Measurements from ENCODE around the gene SLC9A3.
"Not testable (repeated sequence)": the region's sequence is repeated elsewhere in the genome, so short reads cannot be mapped to it uniquely, and the experiment has no call there.

SLC9A3 gene

DNA sequence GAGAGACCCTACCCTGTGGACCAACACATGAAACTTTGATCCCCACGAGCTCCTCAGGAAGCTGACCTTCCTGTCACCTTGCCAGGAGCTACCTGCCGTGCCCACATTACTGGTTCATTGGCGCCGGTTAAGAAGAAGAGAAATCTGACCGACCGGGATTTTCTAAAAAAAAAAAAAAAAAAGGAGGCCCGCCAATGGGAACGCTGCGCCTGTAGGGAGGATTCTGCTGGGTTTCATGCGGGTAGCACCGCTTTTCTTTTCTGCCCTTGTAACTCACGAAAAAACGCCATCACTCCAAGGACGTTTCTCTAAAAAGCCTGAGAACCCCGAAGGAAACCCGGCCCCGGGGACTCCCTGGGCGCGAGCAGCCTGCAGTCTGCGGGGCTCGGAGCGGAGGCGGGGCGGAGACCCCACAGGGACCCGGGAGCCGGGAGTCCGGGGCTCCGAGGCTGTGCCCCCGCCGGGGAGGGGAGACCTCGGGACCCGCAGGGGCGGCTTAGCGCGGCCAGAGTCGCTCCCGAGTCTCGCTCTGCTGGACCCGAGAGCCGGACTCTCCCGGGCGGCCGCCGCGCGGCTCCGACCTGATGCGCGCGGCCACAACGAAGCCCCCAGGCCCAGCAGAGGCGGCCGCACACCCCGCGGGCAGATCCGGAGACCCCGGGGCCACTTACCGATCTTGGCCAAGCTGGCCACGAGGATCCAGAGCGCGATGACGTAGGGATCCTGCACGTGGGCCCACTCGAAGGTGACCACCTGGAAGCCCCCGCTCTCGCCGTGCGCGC, 617 bp downstream of the SLC9A3 start:
- no peak for DNase-seq

DNA sequence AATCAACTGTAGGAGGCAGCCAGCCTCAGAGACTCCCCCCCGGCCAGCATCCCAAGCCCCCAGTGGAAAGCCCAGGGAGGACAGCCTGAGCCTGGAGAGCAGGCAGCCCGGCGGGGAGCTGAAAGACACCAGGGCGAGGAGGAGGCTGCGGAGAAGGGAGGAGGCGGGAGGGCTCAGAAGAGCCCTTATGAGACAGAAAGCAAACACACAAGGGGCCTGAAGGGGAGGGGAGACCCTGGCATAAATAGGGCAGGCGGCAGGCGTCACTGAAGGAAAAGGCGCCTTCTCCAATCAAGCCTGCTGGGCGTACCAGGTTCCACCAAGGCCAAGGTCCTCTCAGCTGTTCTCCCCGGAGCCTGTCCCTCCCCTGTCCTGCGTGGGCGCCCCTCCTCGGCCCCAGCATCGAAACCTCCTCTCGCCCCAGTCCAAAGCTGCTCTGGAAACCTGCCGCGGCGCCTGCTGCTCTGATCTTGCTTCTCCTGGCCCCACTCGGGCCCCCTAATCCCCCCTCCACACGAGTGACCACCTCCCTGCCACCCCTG, 1.3 kb downstream of the SLC9A3 start:
- DNase-seq: no peak

DNA sequence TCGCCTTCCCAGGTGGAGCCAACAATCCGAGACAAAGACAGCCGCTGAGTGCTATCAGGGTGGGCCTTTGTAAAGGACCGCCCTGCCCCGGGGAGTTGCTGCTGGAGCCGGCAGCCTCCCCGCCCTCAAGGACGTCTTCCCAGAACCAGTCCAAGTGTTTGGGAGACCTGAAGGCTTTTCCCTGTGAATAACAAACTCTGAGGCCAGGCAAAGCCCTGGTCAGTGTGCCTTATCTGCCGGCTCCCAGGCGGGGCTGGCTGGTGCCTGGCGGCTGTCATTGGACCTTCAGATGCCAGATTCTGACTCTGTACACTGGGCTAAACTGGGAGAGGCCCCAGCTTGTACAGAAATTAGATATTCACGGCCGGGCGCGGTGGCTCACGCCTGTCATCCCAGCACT, 2.1 kb downstream of the SLC9A3 start:
- no peak for DNase-seq

DNA sequence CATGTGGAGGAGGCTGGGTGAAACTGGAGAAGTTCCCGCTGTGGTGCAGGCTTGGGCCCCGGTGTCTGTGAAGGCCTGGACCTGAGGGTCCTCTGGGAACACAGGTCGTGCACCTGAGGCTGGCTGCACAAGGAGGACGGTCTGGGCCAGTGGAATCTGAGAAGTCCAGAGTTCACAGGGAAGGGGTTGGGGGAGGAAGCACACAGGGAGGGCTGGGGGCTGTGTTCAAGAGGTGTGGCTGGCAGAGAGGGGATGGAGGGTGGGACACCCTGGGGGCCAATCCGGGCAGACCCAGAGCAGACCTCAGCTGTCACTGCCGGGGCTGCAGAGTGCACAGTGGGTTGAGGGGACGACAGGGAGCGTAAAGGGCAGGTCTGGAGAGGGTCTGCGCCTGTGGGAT, 2.6 kb downstream of the SLC9A3 start:
- DNase-seq: no peak

DNA sequence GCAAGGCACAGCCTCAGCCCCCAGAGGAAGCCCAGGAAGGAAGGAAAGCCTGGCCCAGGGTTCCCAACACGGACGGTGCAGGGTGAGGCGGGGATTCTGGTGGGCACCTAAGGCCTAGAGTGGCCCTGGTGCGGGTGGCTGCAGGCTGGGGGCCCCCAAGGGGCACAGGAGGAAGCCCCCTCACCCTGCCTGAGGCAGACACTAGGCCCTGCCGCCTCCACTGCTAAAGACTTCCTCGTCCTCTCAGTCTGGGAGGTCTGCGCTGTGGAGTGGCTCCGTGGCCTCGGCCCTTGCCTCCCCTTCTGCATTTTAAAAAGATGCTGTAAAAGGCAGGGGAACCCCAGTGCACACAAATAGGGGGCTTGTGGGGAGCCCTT, 3.4 kb downstream of the SLC9A3 start:
- DNase-seq: no peak

DNA sequence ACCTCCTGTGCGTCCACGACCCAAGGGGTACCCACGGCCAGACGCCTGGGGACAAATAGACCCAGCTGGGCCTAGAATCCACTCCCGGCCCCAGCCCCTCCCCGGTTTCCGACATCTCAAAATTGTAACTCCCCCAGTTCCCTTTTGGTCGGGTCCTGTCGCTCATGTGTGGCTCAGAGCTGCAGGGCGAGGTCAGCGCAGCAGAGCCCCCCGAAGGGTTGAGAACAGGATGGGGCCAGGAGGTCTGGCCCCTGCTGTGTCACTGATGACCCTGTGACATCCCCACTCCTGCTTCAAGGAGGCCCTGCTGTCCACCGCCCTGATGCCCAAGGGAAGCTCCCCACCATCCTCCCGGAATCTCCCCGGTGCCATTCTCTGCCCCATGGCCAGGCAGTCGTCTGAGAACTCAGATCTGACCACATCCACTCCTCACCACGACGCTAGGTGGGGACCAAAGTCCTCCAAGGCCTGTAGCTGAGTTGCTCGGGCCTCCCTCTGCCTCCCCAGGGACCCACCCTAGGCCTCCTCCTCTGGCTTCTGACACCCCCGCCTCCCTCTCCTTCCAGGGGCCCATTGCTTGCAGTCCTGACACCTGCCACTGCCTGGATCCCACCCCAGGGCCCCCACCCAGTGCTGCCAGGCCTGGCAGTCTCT, 3.9 kb downstream of the SLC9A3 start:
- DNase-seq: no peak

DNA sequence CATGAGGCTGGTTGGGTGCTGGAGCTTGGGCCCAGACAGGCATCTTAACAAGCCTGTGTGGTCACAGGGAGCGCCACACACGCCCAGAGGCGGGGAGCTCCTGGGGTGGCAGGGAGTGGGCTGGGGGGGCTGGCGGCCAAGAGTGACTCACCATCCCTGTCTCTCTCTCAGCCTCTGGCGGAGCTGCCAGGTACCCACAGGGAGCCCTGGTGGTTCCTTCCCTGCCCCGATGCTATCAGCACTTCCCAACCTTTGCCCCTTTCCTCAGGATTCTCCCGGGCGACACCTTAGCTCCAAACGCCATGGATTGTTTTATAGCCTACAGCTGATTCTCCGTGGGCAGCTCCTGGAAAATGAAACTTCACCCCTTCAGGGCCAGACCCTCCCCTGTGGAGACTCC, 5.5 kb downstream of the SLC9A3 start:
- DNase-seq: no peak

DNA sequence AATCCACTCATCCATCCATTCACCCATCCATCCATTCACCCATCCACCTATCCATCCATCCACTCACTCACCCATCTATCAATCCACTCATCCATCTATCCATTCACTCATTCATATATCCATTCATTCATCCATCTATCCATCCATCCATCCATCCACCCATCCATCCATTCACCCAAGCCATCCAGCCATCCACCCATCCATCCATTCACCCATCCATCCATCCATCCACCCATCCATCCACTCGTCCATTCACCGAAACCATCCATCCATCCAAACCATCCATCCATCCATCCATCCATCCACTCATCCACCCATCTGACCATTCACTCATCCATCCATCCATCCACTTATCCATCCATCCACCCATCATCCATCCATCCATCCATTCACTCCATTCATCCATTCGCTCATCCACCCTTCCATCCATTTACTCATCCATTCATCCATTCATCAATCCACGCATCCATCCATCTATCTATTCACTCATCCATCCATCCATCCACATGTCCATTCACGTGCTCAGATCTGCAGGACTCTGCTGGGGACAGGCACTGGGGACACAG, 6.6 kb downstream of the SLC9A3 start:
- DNase-seq: no peak

DNA sequence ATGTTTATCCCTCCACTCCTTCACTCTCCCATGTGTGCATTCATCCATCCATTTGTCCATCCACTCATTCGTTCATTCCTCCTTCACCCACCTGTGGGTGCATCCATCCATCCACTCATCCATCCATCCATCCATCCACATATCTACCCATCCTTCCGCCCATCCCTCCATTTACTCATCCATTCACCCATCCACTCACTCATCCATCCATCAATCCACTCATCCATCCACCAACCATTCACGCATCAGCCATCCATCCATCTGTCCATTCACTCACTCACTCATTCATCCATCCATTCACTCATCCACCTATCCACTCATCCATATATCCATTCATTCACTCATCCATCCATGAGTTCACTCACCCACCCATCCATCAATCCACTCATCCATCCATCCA, 7.3 kb downstream of the SLC9A3 start:
- no peak for DNase-seq

DNA sequence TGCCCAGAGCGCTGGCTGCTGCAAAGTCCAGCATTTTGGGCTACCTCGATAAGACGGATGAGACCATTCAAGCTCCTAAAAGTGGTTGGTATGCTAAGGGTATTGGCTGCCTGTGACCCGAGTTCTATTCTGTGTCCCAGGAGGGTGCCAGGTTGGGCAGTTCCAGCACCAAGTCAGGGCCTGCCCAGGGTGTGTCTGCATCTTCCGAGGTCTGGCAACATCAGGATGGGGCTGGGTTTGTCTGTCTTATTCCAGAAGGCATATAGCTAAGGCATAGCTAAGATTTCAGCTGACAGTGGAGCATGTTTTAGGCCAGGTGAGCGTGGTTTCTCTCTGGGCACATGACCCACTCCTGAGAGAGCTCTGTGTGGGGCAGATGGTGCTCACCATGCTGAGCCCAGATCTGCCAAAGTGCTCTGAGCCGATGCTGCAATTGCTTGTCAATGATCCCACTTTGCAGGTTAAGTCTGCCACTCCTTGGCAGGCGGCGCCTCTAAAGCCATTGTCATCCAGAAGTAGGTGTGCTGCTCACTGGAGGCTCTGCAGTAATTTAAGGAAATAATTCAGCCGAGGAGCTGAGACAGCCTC, 7.8 kb downstream of the SLC9A3 start:
- DNase-seq: no peak

DNA sequence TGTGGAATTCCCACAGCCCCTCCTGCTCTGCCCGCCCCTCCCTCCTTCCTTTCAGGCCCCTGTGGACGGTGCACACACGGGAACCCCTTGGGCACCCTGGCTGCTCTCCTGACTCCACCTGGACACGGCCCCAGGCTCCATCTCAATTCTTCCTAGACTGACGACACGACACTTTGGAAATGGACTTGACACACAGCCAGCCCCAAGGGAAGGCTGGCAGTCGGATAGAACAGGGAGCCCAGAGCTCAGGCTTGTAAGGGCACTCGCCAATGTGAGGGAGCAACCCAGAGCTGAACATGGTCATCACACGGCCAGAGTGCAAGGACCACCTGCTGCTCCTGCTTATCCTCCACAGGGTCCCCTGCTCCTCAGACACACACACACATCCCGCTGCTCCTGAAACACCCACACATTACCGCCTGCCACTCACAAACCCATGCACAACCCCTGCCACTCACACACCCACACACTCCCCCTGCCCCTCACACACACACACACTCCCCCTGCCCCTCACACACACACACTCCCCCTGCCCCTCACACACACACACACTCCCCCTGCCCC, 8.9 kb downstream of the SLC9A3 start:
- DNase-seq: no peak

DNA sequence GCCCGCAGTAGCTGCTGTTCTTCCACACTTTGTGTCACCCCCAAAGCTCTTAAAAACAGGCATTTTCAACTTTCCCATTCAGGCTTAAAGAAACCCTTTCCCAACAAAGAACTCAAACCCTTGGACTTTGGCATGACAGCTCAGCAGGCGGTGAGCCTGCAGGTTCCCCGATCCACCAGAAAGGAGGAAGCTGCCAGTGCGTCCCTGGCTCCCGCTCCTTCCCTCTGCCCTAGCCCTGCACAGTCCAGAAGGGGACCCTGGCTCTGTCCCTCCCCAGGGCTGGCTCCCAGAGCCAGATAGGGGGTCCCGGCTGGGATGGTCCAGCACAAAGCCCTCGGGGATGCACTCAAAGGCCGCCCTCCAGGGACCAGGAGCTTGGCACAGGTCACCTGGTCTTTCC, 9.6 kb downstream of the SLC9A3 start:
- no peak for DNase-seq

DNA sequence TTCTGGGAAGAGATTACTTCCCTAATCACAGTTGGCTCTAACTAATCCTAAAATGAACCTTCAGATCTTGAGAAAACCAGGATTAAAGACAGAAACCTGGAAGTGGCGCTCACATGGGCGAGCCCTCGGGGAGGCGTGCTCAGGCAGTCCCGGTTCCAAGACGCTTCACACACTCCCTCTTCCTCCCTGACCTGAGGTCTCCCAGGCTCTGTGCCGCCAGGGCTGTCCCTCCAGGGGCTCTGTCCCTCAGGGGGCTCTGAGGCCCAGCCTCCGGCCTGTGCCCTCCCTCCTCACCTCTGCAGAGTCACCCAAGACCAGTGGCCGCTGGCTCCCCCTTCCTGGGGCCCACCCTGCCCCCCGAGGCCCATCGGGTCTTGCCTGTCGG, 10.2 kb downstream of the SLC9A3 start:
- no peak for DNase-seq

DNA sequence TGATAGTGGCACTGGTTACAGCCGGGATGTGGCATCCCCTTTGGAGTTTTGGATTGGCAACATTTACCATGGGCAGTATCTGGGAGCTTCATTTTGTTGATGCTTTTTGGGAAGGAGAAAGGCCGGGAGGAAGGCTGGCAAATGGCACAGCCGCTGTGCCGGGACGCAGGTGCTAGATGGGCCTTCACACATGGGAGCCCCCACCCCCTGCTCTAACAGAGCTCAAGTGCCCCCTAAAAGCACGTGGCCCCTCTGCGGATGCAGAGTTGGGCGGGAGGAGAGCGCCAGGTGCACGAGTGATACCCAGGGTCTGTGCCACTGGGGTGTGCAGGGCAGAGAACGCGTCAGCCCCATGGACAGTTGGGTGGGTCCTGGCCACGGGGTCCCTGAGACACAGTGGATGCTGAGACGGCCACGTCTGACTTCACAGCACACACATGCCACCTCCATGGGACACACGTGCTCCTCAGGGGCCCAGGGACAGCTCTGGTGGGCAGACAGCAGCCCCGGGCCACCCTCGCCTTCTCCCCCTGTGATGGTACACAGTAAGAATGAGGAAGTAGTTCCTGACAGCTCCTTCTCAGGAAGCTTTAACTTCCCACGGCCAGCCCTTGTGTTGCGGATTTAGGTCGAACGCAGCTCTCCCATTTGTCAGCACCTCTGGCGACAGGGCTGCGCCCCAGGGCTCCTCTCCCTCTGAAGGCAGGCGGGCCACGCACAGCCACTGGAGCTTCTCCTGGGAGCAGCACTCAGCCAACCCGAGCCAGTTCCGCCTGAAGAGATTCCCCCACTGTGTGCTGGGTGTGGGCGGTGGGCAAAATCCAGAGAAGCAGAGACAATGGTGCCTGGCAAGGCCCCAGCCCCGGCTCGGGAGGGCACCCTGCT, 10.8 kb downstream of the SLC9A3 start:
- no peak for DNase-seq

DNA sequence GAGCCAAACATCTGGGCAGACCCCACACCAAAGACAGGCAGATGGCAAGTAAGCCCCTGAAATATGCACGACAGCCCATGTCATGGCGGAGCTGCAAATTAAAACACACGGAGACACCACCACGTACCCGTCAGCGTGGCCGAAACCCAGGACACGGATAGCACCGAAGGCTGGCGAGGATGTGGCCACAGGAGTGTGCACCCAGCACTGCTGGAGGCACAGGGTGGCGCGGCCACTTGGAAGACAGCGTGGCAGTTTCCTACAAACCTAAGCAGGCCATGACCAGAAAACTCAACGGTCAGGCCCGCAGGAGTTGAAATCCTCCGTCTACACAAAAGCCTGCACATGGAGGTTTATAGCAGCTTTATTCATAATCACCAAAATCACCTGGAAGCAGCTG, 12.8 kb downstream of the SLC9A3 start:
- DNase-seq: no peak

DNA sequence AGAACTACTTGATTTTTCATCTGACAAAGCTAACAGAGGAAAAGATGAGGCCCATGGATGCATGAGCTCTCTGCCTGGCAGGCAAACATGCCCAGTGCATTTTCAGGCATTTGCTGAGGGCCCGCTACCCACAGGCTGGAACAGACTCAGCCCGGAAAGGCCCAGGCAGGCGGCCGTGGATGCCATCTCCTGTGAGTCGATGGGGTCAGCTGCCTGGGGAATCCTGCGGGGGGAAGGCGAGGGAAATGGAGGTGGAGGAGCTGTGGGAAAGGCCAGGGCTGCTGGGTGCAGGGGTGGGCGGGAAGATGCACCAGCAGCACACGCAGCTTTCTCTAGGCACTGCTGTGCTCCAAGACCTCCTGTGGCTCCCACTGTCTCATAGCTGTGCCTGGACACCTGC, 13.7 kb downstream of the SLC9A3 start:
- no peak for DNase-seq

DNA sequence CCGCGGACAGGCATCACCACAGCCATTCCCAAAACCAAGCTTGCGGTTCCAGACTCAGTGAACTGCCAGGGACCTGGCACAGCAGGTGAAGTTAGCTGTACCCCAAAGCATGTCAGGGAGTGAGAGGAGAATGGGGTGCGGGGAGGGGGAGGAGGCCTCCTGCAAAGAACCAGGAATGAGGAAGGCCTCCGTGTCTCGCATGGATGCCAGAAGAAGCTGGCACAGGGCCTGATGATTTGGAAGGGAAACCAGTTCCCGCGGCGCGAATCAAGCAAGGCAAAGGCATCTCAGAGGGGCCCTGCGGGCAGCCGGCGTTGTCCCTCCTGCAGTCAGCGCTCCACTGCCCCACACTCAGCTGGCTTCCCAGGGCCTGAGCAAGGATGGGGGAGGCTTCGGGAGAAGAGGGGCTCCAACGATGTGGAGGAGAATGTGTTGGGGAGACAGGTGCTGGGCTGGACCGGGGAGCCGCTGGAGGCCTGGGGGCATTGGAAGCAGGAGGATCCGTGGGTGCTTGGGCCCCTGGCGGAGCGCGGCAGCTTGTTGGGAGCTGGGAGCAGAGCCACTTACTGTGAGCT, 14.6 kb downstream of the SLC9A3 start:
- DNase-seq: no peak

DNA sequence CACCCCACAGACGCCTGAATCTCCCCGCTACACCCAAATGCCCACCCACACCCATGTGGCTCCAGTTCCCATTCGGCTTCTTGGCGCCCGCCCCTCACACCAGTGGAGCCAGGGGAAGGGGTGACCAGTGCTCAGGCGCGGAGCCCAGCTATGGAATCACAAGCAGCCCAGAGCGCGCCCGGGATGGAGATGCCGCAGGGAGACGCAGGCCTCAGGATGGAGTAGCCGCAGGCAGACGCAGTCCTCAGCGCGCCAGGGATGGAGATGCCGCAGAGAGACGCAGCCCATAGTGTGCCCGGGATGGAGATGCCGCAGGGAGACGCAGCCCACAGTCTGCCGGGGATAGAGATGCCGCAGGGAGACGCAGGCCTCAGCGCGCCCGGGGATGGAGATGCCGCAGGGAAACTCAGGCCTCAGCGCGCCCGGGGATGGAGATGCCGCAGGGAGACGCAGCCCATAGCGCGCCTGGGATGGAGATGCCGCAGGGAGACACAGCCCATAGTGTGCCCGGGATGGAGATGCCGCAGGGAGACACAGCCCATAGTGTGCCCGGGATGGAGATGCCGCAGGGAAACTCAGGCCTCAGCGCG, 16.2 kb downstream of the SLC9A3 start:
- not testable (repeated sequence) for DNase-seq

DNA sequence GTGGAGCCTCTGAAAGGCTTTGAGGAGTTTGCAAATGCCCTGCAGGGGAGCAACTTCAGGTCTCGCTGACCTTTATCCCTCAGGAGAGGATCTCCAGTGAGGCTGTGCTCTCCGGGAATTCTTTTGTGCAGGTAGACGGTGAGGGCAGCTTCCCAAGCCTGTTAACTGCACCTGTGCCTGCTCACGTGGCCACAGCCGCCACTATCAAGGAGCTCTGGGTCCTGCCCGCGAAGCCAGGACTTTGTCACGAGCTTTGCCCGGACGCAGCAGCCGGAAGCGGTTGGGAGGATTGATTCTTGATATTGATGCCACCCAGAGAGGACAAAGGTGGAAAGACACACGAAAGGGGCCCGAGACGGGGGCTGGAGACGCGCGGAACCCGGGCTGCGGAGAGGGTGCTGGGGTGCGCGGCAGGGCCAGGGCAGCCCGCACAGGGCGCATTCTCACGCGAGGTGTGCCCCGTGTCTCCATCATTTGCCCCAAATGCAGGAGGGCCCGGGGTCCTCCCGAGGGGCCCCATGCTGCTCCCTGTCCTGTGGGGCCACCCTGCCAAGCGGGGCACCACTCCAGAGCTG, 18.2 kb downstream of the SLC9A3 start:
- no peak for DNase-seq

DNA sequence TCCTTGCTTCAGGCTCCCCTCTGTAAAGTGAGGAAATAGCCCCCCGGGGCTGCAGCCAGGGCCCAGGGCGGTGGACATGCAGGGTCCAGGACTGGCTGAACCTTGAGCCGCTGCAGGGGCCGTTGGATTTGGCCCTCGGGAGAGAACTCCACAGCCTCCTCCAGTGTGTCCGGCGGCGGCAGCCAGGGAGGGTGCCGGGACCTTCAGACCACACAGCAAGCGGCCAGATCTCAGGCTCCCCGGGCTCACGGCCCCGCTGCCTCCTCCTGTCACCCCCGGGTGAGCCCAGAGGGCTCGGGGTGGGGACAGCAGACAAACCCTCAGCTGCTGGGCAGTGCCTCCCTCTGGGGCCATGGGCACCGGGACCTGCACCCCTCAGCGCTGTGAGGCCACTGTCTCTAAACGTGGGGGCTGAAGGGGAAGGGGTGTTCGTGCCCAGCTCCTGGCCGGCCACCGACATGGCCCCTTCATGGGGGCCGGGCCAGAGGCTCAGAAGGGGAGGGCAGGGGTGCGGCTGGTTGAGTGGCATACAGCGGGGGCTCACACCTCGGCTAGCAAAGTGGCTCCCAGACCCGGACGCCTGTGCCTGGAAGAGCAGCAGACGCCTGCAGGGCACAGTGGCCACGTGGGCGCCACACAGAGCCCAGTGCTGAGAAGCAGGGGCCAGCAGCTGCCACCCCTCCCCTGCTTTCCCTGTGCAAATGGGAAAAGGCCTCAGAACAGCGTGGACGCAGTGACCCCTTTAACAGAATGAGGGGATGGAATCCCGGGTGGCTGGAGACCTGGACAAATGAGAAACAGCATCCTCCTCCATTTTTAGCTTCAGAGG, 19.7 kb downstream of the SLC9A3 start:
- no peak for DNase-seq

All from fibroblast of skin of right quadriceps (primary cell).